GM21528 (cell line): Measurements from ENCODE around the gene IL1RAPL1.

Source experiments
- ATAC-seq: cut with Tn5 transposase; IDR thresholded peaks from one replicate; pipeline ENCODE4 v1.9.1; 2021; ENCODE audit warnings: mild to moderate bottlenecking, moderate library complexity; ENCODE audit not compliant: unreplicated experiment, low FRiP score

The IL1RAPL1 gene

GRCh38 chrX:29834311-29834710 lies 1247.1 kb downstream of the IL1RAPL1 start:
- ATAC-seq, result no peak

- ATAC-seq, result no peak
These were observed 1247.5 kb downstream of the IL1RAPL1 start for GRCh38 chrX:29834764-29835163.

GRCh38 chrX:29841750-29842149 lies 1254.5 kb downstream of the IL1RAPL1 start:
- ATAC-seq, result no peak

GRCh38 chrX:29842552-29842951 lies 1255.3 kb downstream of the IL1RAPL1 start:
- no peak for ATAC-seq

- ATAC-seq, result no peak
These were observed 1264.8 kb downstream of the IL1RAPL1 start for GRCh38 chrX:29851857-29852605.

GRCh38 chrX:29852767-29853166 lies 1265.5 kb downstream of the IL1RAPL1 start:
- ATAC-seq, result no peak

- no peak for ATAC-seq
These were observed 1271.5 kb downstream of the IL1RAPL1 start for GRCh38 chrX:29858714-29859113.

- no peak for ATAC-seq
These were observed 1275.0 kb downstream of the IL1RAPL1 start for GRCh38 chrX:29862126-29862677.

- no peak for ATAC-seq
These were observed 1280.7 kb downstream of the IL1RAPL1 start for GRCh38 chrX:29867971-29868370.

- ATAC-seq, result no peak
These were observed 1282.6 kb downstream of the IL1RAPL1 start for GRCh38 chrX:29869837-29870236.

GRCh38 chrX:29870608-29871007 lies 1283.4 kb downstream of the IL1RAPL1 start:
- no peak for ATAC-seq

- ATAC-seq, result no peak
These were observed 1285.6 kb downstream of the IL1RAPL1 start for GRCh38 chrX:29872831-29873230.

GRCh38 chrX:29876733-29877132 lies 1289.5 kb downstream of the IL1RAPL1 start:
- no peak for ATAC-seq

GRCh38 chrX:29880977-29881376 lies 1293.7 kb downstream of the IL1RAPL1 start:
- ATAC-seq, result no peak

- ATAC-seq, result no peak
These were observed 1302.8 kb downstream of the IL1RAPL1 start for GRCh38 chrX:29890004-29890403.

GRCh38 chrX:29890646-29891200 lies 1303.5 kb downstream of the IL1RAPL1 start:
- ATAC-seq, result no peak

- ATAC-seq, result no peak
These were observed 1314.8 kb downstream of the IL1RAPL1 start for GRCh38 chrX:29902004-29902403.

- no peak for ATAC-seq
These were observed 1316.1 kb downstream of the IL1RAPL1 start for GRCh38 chrX:29903360-29903759.

- no peak for ATAC-seq
These were observed 1324.4 kb downstream of the IL1RAPL1 start for GRCh38 chrX:29911673-29912072.

GRCh38 chrX:29913647-29914046 lies 1326.4 kb downstream of the IL1RAPL1 start:
- ATAC-seq, result no peak

- ATAC-seq, result no peak
These were observed 1335.4 kb downstream of the IL1RAPL1 start for GRCh38 chrX:29922607-29923006.

- no peak for ATAC-seq
These were observed 1338.8 kb downstream of the IL1RAPL1 start for GRCh38 chrX:29926056-29926455.
